Activated B cell treated with CpG ODN at 0.5 μM for 24 hours (primary cell): ENCODE results near the gene SMIM15. TPM values are rescaled to one million over a fixed set of nuclear protein-coding genes. Genes with fewer than 3 reads are reported as not detected.

Experiments used
- ATAC-seq: fragments of 200-7000 bp; cut with Tn5 transposase; one replicate; pipeline ENCODE4 v1.10.0; 2021; ENCODE audit warnings: low read depth, mild to moderate bottlenecking, moderate library complexity
- CTCF ChIA-PET: fragments of 350-600 bp; sonication (Branson Sonifier 250); formaldehyde crosslinking; loops from one replicate; lab custom pipeline; 2021; ENCODE audit warnings: antibody characterized with exemption; lab: Charles Lee
- POLR2A ChIA-PET: fragments of 350-600 bp; sonication (Branson Sonifier 250); formaldehyde crosslinking; loops from one replicate; lab custom pipeline; 2021; ENCODE audit warnings: antibody characterized with exemption; lab: Charles Lee
- DNase-seq: peaks from one replicate; pipeline ENCODE4 v3.0.0; 2022
- H3K27ac Mint-ChIP-seq: one replicate; pipeline ENCODE4 v1.8.0; 2020; ENCODE audit warnings: mixed read lengths
- H3K27me3 Mint-ChIP-seq: one replicate; pipeline ENCODE4 v1.8.0; 2021; ENCODE audit warnings: mixed read lengths
- H3K36me3 Mint-ChIP-seq: one replicate; pipeline ENCODE4 v1.8.0; 2021; ENCODE audit warnings: low read depth, mixed read lengths
- H3K4me1 Mint-ChIP-seq: one replicate; pipeline ENCODE4 v1.8.0; 2021; ENCODE audit warnings: mixed read lengths
- H3K4me3 Mint-ChIP-seq: one replicate; pipeline ENCODE4 v1.8.0; 2020; ENCODE audit warnings: mild to moderate bottlenecking, mixed read lengths
- H3K9me3 Mint-ChIP-seq: one replicate; pipeline ENCODE4 v1.8.0; 2020; ENCODE audit warnings: mixed read lengths
- CTCF ChIP-seq: fragments of 200-600 bp; IDR thresholded peaks from one replicate; pipeline ENCODE4 v1.8.0; 2022; ENCODE audit warnings: antibody characterized with exemption, mild to moderate bottlenecking
- intact Hi-C: fragments of 100-400 bp; cut with micrococcal nuclease; formaldehyde crosslinking; loops from one replicate; pipeline ENCODE4 v1.15.1; 2024
- total RNA-seq: library from RNA; stranded (reverse); gene quantifications from 2 replicates; pipeline ENCODE4 v1.2.3, GENCODE V29; 2022

The SMIM15 gene
- total RNA-seq, 1 donor from 2014 or later = 35.7 TPM

DNA sequence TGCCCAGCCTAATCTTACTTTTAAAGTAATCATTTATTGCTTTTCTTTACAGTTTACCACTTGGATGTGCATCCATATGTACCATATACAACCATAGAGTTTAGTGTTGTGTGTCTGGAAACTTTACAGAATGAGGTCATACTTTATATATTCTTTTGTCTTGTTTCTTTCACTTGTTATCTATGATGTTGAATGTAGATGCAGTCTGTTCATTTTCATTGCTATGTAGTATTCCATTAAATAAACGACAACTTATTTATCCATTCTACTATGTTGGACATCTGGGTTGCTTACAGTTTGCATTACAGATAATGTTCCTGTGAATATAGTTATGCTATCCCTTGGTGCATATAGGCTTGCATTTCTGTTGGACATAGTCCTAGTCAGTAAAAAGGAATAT lies 21.3 kb upstream of the SMIM15 start:
- intact Hi-C loops = no loop called here
- ATAC-seq (no peak), DNase-seq (no peak)
- TF ChIP-seq CTCF = no peak
- Mint-ChIP-seq H3K4me1 (peaks cover 15% of the 10 kb centered on the region), H3K9me3 (peaks cover 2% of the 10 kb centered on the region), H3K27me3 (no peaks in the 10 kb centered on the region), H3K36me3 (no peaks in the 10 kb centered on the region), H3K27ac (no peak overlapping the region), H3K4me3 (no peak overlapping the region)
- ChIA-PET CTCF (no interaction called here), POLR2A (no interaction called here)

DNA sequence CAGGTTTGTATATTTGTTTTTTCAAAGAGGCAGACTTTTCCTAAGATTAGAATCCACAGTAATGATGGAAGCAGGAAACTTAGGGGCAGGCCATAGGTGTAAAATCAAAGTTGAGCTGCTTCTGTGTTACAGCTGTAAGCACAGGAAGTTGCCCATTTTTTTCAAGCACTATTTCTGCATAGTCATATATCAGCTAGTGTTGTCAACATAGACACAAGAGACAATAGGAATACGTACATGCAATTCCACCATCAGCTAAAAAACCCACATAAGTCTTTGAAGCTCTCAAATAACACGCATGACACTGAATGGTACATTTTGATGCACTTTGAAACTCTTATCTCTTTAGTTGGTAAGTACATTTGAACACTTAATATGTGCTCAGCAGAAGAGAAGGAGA lies 20.2 kb upstream of the SMIM15 start:
- Mint-ChIP-seq H3K9me3 (peaks cover 2% of the 10 kb centered on the region), H3K4me3 (no peak overlapping the region), H3K4me1 (peaks cover 21% of the 10 kb centered on the region), H3K36me3 (no peaks in the 10 kb centered on the region), H3K27me3 (no peaks in the 10 kb centered on the region), H3K27ac (no peak overlapping the region)
- TF ChIP-seq CTCF = no peak
- CTCF ChIA-PET = no interaction called here
- ATAC-seq (no peak), DNase-seq (no peak)
- intact Hi-C loops = no loop called here
- POLR2A ChIA-PET = no interaction called here

DNA sequence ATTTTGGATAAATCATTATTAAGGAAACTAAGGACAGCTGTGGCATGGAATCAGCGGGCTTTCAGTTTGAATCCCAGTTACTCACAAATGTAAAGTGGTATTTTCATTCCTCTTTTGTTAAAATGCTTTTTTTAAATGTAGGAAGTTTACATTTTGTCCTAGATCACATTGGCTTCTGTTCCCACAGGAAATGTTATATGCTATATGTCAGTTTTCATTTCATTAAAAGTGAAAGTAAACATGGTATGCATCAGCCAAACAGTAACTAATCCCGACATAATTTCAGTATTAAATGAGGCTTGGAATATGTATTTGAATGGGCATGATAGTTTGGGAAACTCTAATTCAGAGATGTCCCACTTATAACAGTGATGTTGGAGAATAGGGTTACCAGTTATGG lies 18.6 kb upstream of the SMIM15 start:
- CTCF ChIA-PET = no interaction called here
- ATAC-seq (no peak), DNase-seq (no peak)
- TF ChIP-seq CTCF = no peak
- H3K4me1 Mint-ChIP-seq = peaks cover 18% of the 10 kb centered on the region
- POLR2A ChIA-PET = no interaction called here
- H3K27ac Mint-ChIP-seq = no peak overlapping the region
- H3K4me3 Mint-ChIP-seq = peak overlapping the region; percentile 26
- H3K27me3 Mint-ChIP-seq = no peaks in the 10 kb centered on the region
- intact Hi-C loops = no loop called here
- no peaks in the 10 kb centered on the region for H3K9me3 Mint-ChIP-seq
- no peaks in the 10 kb centered on the region for H3K36me3 Mint-ChIP-seq

DNA sequence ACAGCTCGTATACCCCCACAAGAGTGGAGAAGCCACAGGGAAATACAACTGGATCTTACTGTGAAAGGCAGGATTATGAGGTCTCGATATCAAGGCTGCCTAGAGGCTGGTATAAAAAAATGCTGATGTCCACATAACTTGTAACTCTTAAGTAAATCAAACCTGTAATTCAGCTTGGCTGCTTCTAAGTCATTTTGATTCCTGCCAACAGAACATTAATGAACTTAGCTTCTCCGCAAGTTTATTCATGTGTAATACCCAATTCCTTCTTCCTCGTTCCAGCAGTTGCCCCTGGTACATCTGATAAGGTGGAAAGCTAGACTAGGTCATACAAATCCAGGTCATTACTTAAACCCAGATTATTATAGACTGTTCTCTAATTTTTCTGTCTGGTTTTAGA lies 16.4 kb upstream of the SMIM15 start:
- ChIA-PET POLR2A (no interaction called here), CTCF (interaction anchor here (1.0 kb wide), 1 partner anchor 155 kb away, joined by 3 read pairs; no protein-coding TSS in a partner anchor)
- no peak for ATAC-seq
- intact Hi-C loops = no loop called here
- Mint-ChIP-seq H3K4me3 (no peak overlapping the region), H3K4me1 (peaks cover 18% of the 10 kb centered on the region), H3K36me3 (no peaks in the 10 kb centered on the region), H3K9me3 (no peaks in the 10 kb centered on the region), H3K27ac (no peak overlapping the region), H3K27me3 (no peaks in the 10 kb centered on the region)
- DNase-seq = no peak
- TF ChIP-seq CTCF = no peak

- DNase-seq = no peak
- no peaks in the 10 kb centered on the region for H3K36me3 Mint-ChIP-seq
- TF ChIP-seq CTCF = no peak
- ATAC-seq = no peak
- H3K27me3 Mint-ChIP-seq = no peaks in the 10 kb centered on the region
- no peak overlapping the region for H3K27ac Mint-ChIP-seq
- intact Hi-C loops = no loop called here
- no peaks in the 10 kb centered on the region for H3K9me3 Mint-ChIP-seq
- peaks cover 18% of the 10 kb centered on the region for H3K4me1 Mint-ChIP-seq
- ChIA-PET CTCF (no interaction called here), POLR2A (interaction anchor here (0.7 kb wide), 1 partner anchor 481 kb away, joined by 5 read pairs; no protein-coding TSS in a partner anchor)
- H3K4me3 Mint-ChIP-seq = no peak overlapping the region
Observed at GRCh38 chr5:61177716-61178115, 15.4 kb upstream of the SMIM15 start.
